Keratinocyte (primary cell): ENCODE results near the gene PRRC2B. TPM values are rescaled to one million over a fixed set of nuclear protein-coding genes. Genes with fewer than 3 reads are reported as not detected.

Experiments used
- DNase-seq: peaks from one replicate; pipeline ENCODE4 v3.0.0-alpha.2; 2011; ENCODE audit warnings: low read depth, missing footprints, low spot score
- FAIRE-seq: peaks from 2 replicates; lab custom pipeline; 2011; peaks lifted over from hg19 to GRCh38; lab: Jason Lieb, UNC
- H2AFZ ChIP-seq: 2 replicates; pipeline ENCODE4 v1.6.0; 2012; ENCODE audit warnings: low read length, control low read depth, inconsistent platforms; ENCODE audit not compliant: control insufficient read depth
- H3K27ac ChIP-seq: 2 replicates; pipeline ENCODE4 v1.5.1; 2011; ENCODE audit warnings: low read length; ENCODE audit not compliant: control insufficient read depth, insufficient read depth
- H3K27me3 ChIP-seq: 3 replicates; pipeline ENCODE4 v1.6.0; 2011; ENCODE audit warnings: low read length; ENCODE audit not compliant: control insufficient read depth, insufficient read depth; ENCODE audit errors: extremely low read depth
- H3K36me3 ChIP-seq, 2 experiments: 2 replicates in 1 of 2; 3 replicates in 1 of 2; pipeline ENCODE4 v1.5.1; 2011; ENCODE audit warnings: low read length in 2 of 2, mild to moderate bottlenecking in 1 of 2; ENCODE audit not compliant: control insufficient read depth in 2 of 2, insufficient read depth in 2 of 2; ENCODE audit errors: extremely low read depth in 1 of 2
- H3K4me1 ChIP-seq: 3 replicates; pipeline ENCODE4 v1.5.1; 2011; ENCODE audit warnings: low read length; ENCODE audit not compliant: control insufficient read depth, insufficient read depth; ENCODE audit errors: extremely low read depth
- H3K4me2 ChIP-seq: 3 replicates; pipeline ENCODE4 v1.6.0; 2011; ENCODE audit warnings: low read depth, low read length; ENCODE audit not compliant: control insufficient read depth, insufficient read depth; ENCODE audit errors: extremely low read depth
- H3K4me3 ChIP-seq, 3 experiments: fragments of 200-600 bp in 1 of 3; sonication (generic) in 1 of 3; 2 replicates in 2 of 3; 3 replicates in 1 of 3; pipeline ENCODE4 v1.5.1; 2011 to 2016; ENCODE audit warnings: low read length in 3 of 3, mild to moderate bottlenecking in 3 of 3, control low read depth in 2 of 3, inconsistent platforms in 1 of 3, low read depth in 1 of 3, mixed read lengths in 1 of 3, mixed run types in 1 of 3, moderate library complexity in 1 of 3; ENCODE audit not compliant: control insufficient read depth in 2 of 3, insufficient read depth in 2 of 3; ENCODE audit errors: extremely low read depth in 1 of 3
- H3K79me2 ChIP-seq: 2 replicates; pipeline ENCODE4 v1.6.0; 2012; ENCODE audit warnings: low read length; ENCODE audit not compliant: control insufficient read depth, insufficient read depth
- H3K9ac ChIP-seq: 3 replicates; pipeline ENCODE4 v1.6.0; 2011; ENCODE audit warnings: low read length; ENCODE audit not compliant: control insufficient read depth, insufficient read depth; ENCODE audit errors: extremely low read depth
- H3K9me1 ChIP-seq: 3 replicates; pipeline ENCODE4 v1.6.0; 2011; ENCODE audit warnings: low read length; ENCODE audit not compliant: control insufficient read depth, insufficient read depth; ENCODE audit errors: extremely low read depth
- H3K9me3 ChIP-seq: 2 replicates; pipeline ENCODE4 v1.5.1; 2012; ENCODE audit warnings: low read depth, low read length; ENCODE audit not compliant: control insufficient read depth
- H4K20me1 ChIP-seq: 3 replicates; pipeline ENCODE4 v1.6.0; 2011; ENCODE audit warnings: low read length; ENCODE audit not compliant: control insufficient read depth, insufficient read depth; ENCODE audit errors: extremely low read depth
- EZH2 ChIP-seq: IDR thresholded peaks from one replicate; pipeline ENCODE4 v1.6.1; 2012; ENCODE audit warnings: inconsistent platforms, mild to moderate bottlenecking, low read length, moderate library complexity
- dilution Hi-C: fragments of 300-500 bp; cut with MboI; formaldehyde crosslinking; loops from one replicate; pipeline ENCODE4 v1.7.0; 2020; ENCODE audit warnings: low sequenced_read_pairs; ENCODE audit not compliant: extremely low pct_ligation_motif_present
- polyA plus RNA-seq, 5 experiments: library from polyadenylated mRNA; depleted of rRNA in 3 of 5; stranded (reverse) in 3 of 5; stranded (forward) in 1 of 5; unstranded in 1 of 5; fragments of >200 nt; gene quantifications; 1 replicate in 1 of 5; 2 replicates in 3 of 5; 3 replicates in 1 of 5; pipeline versions ENCODE4 v1.2.1 to v1.2.3, GENCODE V29; 2011 to 2012; ENCODE audit warnings: missing spikeins in 2 of 5, low read depth in 1 of 5, low replicate concordance in 1 of 5
- TF ChIP-seq, protein P1 (sequence below), 3 experiments: IDR thresholded peaks in 1 of 3; conservative IDR thresholded peaks in 1 of 3; optimal IDR thresholded peaks in 1 of 3; 2 replicates in 2 of 3; 3 replicates in 1 of 3; pipeline versions ENCODE3 to v1.5.1; 2011; ENCODE audit warnings: low read length in 3 of 3, mild to moderate bottlenecking in 3 of 3, moderate library complexity in 2 of 3, control low read depth in 1 of 3, inconsistent platforms in 1 of 3; ENCODE audit not compliant: insufficient read depth in 2 of 3; ENCODE audit errors: extremely low read depth in 1 of 3

Gene PRRC2B
- polyA plus RNA-seq, 1 donor (not counting 4 experiments of a cell fraction or from before 2014, with no cell fraction given) = 20.8 TPM

GRCh38 chr9:131524665-131525315, 130.9 kb downstream of the PRRC2B start:
- no peak for TF ChIP-seq EZH2
- TF ChIP-seq, protein P1, sequence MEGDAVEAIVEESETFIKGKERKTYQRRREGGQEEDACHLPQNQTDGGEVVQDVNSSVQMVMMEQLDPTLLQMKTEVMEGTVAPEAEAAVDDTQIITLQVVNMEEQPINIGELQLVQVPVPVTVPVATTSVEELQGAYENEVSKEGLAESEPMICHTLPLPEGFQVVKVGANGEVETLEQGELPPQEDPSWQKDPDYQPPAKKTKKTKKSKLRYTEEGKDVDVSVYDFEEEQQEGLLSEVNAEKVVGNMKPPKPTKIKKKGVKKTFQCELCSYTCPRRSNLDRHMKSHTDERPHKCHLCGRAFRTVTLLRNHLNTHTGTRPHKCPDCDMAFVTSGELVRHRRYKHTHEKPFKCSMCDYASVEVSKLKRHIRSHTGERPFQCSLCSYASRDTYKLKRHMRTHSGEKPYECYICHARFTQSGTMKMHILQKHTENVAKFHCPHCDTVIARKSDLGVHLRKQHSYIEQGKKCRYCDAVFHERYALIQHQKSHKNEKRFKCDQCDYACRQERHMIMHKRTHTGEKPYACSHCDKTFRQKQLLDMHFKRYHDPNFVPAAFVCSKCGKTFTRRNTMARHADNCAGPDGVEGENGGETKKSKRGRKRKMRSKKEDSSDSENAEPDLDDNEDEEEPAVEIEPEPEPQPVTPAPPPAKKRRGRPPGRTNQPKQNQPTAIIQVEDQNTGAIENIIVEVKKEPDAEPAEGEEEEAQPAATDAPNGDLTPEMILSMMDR (optimal IDR thresholded peaks at IDR 0.05 in 1 of 3, IDR thresholded peaks at IDR 0.05 in 1 of 3, conservative IDR thresholded peaks at IDR 0.05 in 1 of 3; ENCODE audit: extremely low read depth in 1 of 3, insufficient read depth in 2 of 3, low read length in 3 of 3) = no peak
- Histone ChIP-seq H3K9ac (no peak overlapping the region), H3K27ac (no peak overlapping the region), H3K4me1 (peaks cover under 1% of the 10 kb centered on the region), H4K20me1 (peaks cover 4% of the 10 kb centered on the region), H3K4me2 (no peak overlapping the region), H3K9me1 (no peaks in the 10 kb centered on the region), H3K4me3 (no peak overlapping the region), H3K27me3 (no peaks in the 10 kb centered on the region), H3K9me3 (no peaks in the 10 kb centered on the region), H3K36me3 (peaks cover 38 to 40% of the 10 kb centered on the region in 2 experiments), H3K79me2 (peaks cover under 1% of the 10 kb centered on the region), H2AFZ (no peak overlapping the region)
- dilution Hi-C loops = no loop called here
- DNase-seq (no peak), FAIRE-seq (no peak)

- no peak for FAIRE-seq
- dilution Hi-C loops = no loop called here
Observed at GRCh38 chr9:131525643-131526565, 132.0 kb downstream of the PRRC2B start.

More at GRCh38 chr9:131525643-131526565, 132.0 kb downstream of the PRRC2B start:
- Histone ChIP-seq H2AFZ (no peak overlapping the region), H3K9me3 (no peaks in the 10 kb centered on the region), H3K4me2 (no peak overlapping the region), H3K9me1 (no peaks in the 10 kb centered on the region), H3K4me1 (peaks cover 7% of the 10 kb centered on the region), H3K79me2 (peaks cover 8% of the 10 kb centered on the region), H3K4me3 (no peak overlapping the region), H3K27me3 (no peaks in the 10 kb centered on the region), H3K9ac (no peak overlapping the region), H3K36me3 (peaks cover 31 to 39% of the 10 kb centered on the region in 2 experiments), H4K20me1 (peaks cover 4% of the 10 kb centered on the region), H3K27ac (no peak overlapping the region)
- TF ChIP-seq, protein P1 (optimal IDR thresholded peaks at IDR 0.05 in 1 of 3, IDR thresholded peaks at IDR 0.05 in 1 of 3, conservative IDR thresholded peaks at IDR 0.05 in 1 of 3; ENCODE audit: extremely low read depth in 1 of 3, insufficient read depth in 2 of 3, low read length in 3 of 3) = no peak
- TF ChIP-seq EZH2 = no peak
- no peak for DNase-seq
